ENCODE data around the gene CCDC9B.
A peak's percentile ranks its signal among the peaks of the same experiment; 100 is the strongest.

Gene CCDC9B

DNA sequence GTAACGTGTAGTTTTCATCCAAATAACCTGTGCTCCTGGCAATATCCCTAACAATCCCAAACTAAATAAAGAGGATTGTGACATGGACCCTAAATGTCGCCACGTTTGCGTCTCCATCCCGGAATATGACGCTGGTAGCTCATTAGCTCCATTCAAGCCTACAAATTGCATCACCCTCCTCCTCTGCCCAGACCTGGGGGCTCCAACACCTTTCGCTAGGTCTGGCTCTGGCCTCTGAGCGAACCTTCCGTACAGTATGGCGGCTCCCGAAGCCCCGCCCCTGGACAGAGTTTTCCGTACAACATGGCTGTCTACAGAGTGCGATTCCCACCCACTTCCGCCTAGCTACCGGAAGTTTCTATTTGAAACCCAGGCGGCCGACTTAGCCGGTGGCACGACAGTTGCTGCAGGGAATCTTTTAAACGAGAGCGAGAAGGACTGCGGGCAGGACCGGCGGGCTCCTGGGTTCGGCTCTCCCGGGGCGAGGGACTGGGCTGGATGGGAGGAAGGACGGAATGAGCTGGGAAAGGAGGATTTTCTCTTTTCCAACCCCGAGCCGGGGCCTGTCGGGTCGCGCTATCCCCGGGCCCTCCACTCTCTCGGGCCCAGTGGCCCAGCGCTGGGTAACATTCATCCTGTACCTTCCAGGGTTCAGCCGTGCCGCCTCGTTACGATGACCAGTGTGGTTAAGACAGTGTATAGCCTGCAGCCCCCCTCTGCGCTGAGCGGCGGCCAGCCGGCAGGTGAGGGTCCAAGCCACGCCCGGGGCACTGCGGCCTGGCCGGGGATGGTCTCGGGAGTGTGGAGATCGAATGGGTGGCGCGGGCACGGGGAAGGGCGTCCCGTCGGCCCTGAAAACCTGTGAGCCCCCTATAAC lies 42.1 kb upstream of the CCDC9B start, which contains the start of gene KNSTRN:
TSS of gene KNSTRN (plus strand) at position 142 of the 877 bp plus-strand sequence. CDS start at position 257, 115 bp downstream.
- Histone ChIP-seq H2AFZ (peak within 1 kb of the TSS; percentile 93), H3K4me3 (ENCODE audit: low read depth, low read length) (peak within 1 kb of the TSS; percentile 71), H3K4me1 (no peaks in the 10 kb centered on the region), H3K36me3 (ENCODE audit: control insufficient read depth, insufficient read depth, low read length) (no peaks in the 10 kb centered on the region), H3K9me3 (ENCODE audit: control insufficient read depth, low read length) (no peaks in the 10 kb centered on the region), H3K27me3 (ENCODE audit: control insufficient read depth, insufficient read depth, low read length) (no peaks in the 10 kb centered on the region), H3K9ac (no peak within 1 kb of the TSS), H3K27ac (no peak within 1 kb of the TSS), H3K79me2 (no peaks in the 10 kb centered on the region), H3K4me2 (ENCODE audit: low read length) (peak within 1 kb of the TSS; percentile 58)
- TF ChIP-seq, protein P1, sequence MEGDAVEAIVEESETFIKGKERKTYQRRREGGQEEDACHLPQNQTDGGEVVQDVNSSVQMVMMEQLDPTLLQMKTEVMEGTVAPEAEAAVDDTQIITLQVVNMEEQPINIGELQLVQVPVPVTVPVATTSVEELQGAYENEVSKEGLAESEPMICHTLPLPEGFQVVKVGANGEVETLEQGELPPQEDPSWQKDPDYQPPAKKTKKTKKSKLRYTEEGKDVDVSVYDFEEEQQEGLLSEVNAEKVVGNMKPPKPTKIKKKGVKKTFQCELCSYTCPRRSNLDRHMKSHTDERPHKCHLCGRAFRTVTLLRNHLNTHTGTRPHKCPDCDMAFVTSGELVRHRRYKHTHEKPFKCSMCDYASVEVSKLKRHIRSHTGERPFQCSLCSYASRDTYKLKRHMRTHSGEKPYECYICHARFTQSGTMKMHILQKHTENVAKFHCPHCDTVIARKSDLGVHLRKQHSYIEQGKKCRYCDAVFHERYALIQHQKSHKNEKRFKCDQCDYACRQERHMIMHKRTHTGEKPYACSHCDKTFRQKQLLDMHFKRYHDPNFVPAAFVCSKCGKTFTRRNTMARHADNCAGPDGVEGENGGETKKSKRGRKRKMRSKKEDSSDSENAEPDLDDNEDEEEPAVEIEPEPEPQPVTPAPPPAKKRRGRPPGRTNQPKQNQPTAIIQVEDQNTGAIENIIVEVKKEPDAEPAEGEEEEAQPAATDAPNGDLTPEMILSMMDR (IDR thresholded peaks at IDR 0.05), result no peak

DNA sequence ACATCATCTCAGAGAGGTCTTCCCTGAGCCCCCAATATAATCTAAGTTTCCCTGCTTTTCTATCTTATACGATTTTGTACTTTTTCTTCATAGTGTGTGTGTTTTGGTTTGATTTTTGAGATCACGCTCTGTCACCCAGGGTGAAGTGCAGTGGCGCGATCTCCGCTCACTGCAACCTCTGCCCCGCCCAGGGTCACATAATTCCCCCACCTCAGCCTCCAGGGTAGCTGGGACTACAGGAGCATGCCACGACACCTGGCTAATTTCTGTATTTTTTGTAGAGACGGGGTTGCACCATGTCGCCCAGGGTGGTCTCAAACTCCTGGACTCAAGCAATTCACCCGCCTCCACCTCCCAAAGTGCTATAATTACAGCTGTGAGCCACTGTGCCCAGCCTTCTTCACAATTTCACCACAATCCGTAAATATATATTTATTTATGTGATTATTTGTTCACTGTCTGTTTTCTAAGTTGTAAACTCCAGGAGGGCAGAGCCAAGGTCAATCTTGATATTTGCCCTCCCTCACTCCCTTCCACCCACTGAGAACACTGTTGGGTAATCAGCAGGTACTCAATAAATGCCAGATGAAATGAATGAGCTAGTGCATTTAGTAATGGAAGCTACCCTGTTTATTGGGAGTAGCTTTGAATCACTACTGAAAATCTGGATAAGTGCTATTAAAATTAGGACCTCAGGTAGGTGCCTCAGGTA lies 41.2 kb upstream of the CCDC9B start:
- Histone ChIP-seq H3K27me3 (ENCODE audit: control insufficient read depth, insufficient read depth, low read length) (no peaks in the 10 kb centered on the region), H3K9ac (no peak overlapping the region), H3K27ac (no peak overlapping the region), H2AFZ (peak overlapping the region; percentile 93), H3K9me3 (ENCODE audit: control insufficient read depth, low read length) (no peaks in the 10 kb centered on the region), H3K79me2 (no peaks in the 10 kb centered on the region), H3K4me1 (no peaks in the 10 kb centered on the region), H3K4me3 (ENCODE audit: low read depth, low read length) (no peak overlapping the region), H3K4me2 (ENCODE audit: low read length) (no peak overlapping the region), H3K36me3 (ENCODE audit: control insufficient read depth, insufficient read depth, low read length) (no peaks in the 10 kb centered on the region)
- TF ChIP-seq, protein P1 (IDR thresholded peaks at IDR 0.05), result no peak

DNA sequence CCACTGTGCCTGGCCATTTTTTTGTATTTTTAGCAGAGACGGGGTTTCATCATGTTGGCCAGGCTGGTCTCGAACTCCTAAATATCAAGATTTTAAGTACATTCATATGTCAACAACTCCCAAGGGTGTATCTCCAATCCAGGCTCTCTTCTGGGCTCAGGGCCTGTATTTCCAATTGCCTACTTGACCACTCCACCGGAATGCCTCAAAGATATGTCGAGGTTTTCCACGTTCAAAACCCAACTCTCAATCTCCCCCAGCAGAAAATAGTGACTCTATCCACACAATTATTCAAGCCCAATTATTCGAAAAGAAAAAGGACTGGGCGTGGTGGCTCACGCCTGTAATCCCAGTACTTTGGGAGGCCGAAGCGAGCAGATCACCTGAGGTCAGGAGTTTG lies 39.9 kb upstream of the CCDC9B start:
- H3K4me2 ChIP-seq (ENCODE audit: low read length), result no peak overlapping the region
- no peaks in the 10 kb centered on the region for H3K9me3 ChIP-seq (ENCODE audit: control insufficient read depth, low read length)
- H3K27me3 ChIP-seq (ENCODE audit: control insufficient read depth, insufficient read depth, low read length), result no peaks in the 10 kb centered on the region
- H3K36me3 ChIP-seq (ENCODE audit: control insufficient read depth, insufficient read depth, low read length), result no peaks in the 10 kb centered on the region
- TF ChIP-seq, protein P1 (IDR thresholded peaks at IDR 0.05), result no peak
- H2AFZ ChIP-seq, result no peak overlapping the region
- no peak overlapping the region for H3K4me3 ChIP-seq (ENCODE audit: low read depth, low read length)
- H3K79me2 ChIP-seq, result no peaks in the 10 kb centered on the region
- no peak overlapping the region for H3K27ac ChIP-seq
- H3K4me1 ChIP-seq, result no peaks in the 10 kb centered on the region
- H3K9ac ChIP-seq, result no peak overlapping the region

DNA sequence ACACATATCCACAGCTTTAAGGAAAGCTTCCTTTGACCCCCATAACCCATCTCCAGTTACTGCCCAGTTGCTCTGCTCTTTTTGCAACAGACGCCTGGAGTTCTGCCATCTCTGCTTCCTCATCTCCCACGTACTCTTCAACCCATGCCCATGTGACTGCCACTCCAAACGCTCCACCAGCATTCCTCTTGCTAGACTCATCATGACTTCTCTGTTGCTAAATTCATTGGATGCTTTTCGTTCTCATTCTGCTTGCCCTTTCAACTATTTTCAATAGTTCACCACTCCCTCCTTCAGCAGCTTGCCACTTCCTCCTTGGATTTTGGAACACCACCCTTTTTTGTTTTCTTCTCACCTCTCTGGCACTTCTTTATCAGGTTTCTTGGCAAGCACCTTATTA lies 39.1 kb upstream of the CCDC9B start:
- Histone ChIP-seq H3K4me1 (no peaks in the 10 kb centered on the region), H3K9me3 (ENCODE audit: control insufficient read depth, low read length) (no peaks in the 10 kb centered on the region), H3K9ac (no peak overlapping the region), H3K4me3 (ENCODE audit: low read depth, low read length) (no peak overlapping the region), H3K4me2 (ENCODE audit: low read length) (no peak overlapping the region), H2AFZ (no peak overlapping the region), H3K79me2 (no peaks in the 10 kb centered on the region), H3K36me3 (ENCODE audit: control insufficient read depth, insufficient read depth, low read length) (no peaks in the 10 kb centered on the region), H3K27ac (no peak overlapping the region), H3K27me3 (ENCODE audit: control insufficient read depth, insufficient read depth, low read length) (no peaks in the 10 kb centered on the region)
- TF ChIP-seq, protein P1 (IDR thresholded peaks at IDR 0.05), result no peak

All from parathyroid adenoma (tissue), 2 donors.